ENCODE measurements around the gene GPR78.

DNA sequence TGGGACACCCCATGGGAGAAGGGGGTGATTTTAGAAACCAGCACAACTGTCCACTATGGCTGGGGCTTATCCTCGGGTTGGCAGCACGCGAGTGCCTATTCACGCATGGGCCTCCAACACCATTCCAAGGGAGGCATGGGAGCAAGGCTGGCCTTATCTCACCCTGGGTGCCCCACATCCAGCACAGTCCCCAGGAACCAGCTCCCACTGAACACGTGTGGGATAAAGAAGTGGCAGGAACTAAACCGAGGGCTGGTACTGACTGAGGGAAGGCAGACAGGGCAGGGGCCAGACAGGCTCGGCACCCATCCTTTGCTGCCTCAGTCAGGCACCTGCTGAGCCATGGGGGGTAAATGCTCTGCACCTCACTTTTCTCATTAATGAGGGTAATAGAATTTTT, 43.7 kb upstream of the GPR78 start:
- TF ChIP-seq POLR2A (IDR thresholded peaks at IDR 0.05): no peak
- TF ChIP-seq, protein P1, sequence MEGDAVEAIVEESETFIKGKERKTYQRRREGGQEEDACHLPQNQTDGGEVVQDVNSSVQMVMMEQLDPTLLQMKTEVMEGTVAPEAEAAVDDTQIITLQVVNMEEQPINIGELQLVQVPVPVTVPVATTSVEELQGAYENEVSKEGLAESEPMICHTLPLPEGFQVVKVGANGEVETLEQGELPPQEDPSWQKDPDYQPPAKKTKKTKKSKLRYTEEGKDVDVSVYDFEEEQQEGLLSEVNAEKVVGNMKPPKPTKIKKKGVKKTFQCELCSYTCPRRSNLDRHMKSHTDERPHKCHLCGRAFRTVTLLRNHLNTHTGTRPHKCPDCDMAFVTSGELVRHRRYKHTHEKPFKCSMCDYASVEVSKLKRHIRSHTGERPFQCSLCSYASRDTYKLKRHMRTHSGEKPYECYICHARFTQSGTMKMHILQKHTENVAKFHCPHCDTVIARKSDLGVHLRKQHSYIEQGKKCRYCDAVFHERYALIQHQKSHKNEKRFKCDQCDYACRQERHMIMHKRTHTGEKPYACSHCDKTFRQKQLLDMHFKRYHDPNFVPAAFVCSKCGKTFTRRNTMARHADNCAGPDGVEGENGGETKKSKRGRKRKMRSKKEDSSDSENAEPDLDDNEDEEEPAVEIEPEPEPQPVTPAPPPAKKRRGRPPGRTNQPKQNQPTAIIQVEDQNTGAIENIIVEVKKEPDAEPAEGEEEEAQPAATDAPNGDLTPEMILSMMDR (IDR thresholded peaks at IDR 0.05): no peak

All from suprapubic skin (tissue), 3 donors.